ENCODE data around the gene NRXN3. TPM values are rescaled to one million over a fixed set of nuclear protein-coding genes. Genes with fewer than 3 reads are reported as not detected.

NRXN3 gene
- total and polyA plus RNA-seq, 2 of the 13 experiments (the other 11 are each of a cell fraction or from before 2014, with no cell fraction given), result 0.03 TPM; not detected in 1

GRCh38 chr14:78983126-78983525, 813.0 kb downstream of the NRXN3 start (continued):
- TF ChIP-seq DBP (CRISPR knock-in tag; IDR thresholded peaks at IDR 0.05; ENCODE audit: not compliant biosample characterization) (no peak), ZNF230 (CRISPR knock-in tag; IDR thresholded peaks at IDR 0.05) (no peak), MTF2 (CRISPR knock-in tag; IDR thresholded peaks at IDR 0.05; ENCODE audit: borderline replicate concordance) (no peak), ZNF784 (CRISPR knock-in tag; IDR thresholded peaks at IDR 0.05; ENCODE audit: borderline replicate concordance) (no peak)

- no peak overlapping the region for H3K4me2 ChIP-seq (ENCODE audit: low read depth, low read length)
- TF ChIP-seq DZIP1 (CRISPR knock-in tag; IDR thresholded peaks at IDR 0.05), result no peak
- TF ChIP-seq SKI (IDR thresholded peaks at IDR 0.05; ENCODE audit: partially characterized antibody), result no peak
- no peak for TF ChIP-seq ZNF562 (CRISPR knock-in tag; IDR thresholded peaks at IDR 0.05; ENCODE audit: borderline replicate concordance)
- TF ChIP-seq TEAD2 (CRISPR knock-in tag; IDR thresholded peaks at IDR 0.05), result no peak
- ChIA-PET CTCF (ENCODE audit: low intra/inter-chr PET ratio, low total read pairs) (no interaction called here), POLR2A (no interaction called here)
- in situ Hi-C loops (cut with HindIII; ENCODE audit: extremely low pct_ligation_motif_present, low pct_unique_long_range_greater_than_20kb) (no loop called here), intact Hi-C loops (cut with micrococcal nuclease; ENCODE audit: unreplicated experiment) (no loop called here)
- no peak overlapping the region for H3K4me3 ChIP-seq (replicated peaks in 1 of 3; ENCODE audit: insufficient read depth in 1 of 3, low read depth in 2 of 3, low read length in 3 of 3)
- H3K36me3 ChIP-seq (replicated peaks in 1 of 2; ENCODE audit: control insufficient read depth in 1 of 2, insufficient read depth in 2 of 2, low read length in 2 of 2), result no peaks in the 10 kb centered on the region
- no peak for DNase-seq (ENCODE audit: low spot score)
- no peak overlapping the region for H3K27ac ChIP-seq (ENCODE audit: extremely low read length, insufficient read depth, low read length)
- no peak for ATAC-seq
- no TSS peak for BruUV-seq (replicated peaks)
- no peaks in the 10 kb centered on the region for H4K20me1 ChIP-seq (ENCODE audit: insufficient read depth, low read length)
- H3K9me3 ChIP-seq (ENCODE audit: low read length), result no peaks in the 10 kb centered on the region
- WGBS (ENCODE audit: low lambda C conversion rate), result 20% methylated on average over 5 of the region's 5 CpGs
- H2AFZ ChIP-seq (ENCODE audit: low read length), result no peak overlapping the region
- H3K9ac ChIP-seq (ENCODE audit: insufficient read depth, low read depth, low read length), result no peak overlapping the region
- no peak for FAIRE-seq
- H3K4me1 ChIP-seq (ENCODE audit: insufficient read depth, low read length), result no peaks in the 10 kb centered on the region
- no peaks in the 10 kb centered on the region for H3K27me3 ChIP-seq (ENCODE audit: control insufficient read depth in 1 of 2, insufficient read depth in 2 of 2, low read length in 2 of 2)
- H3K79me2 ChIP-seq (ENCODE audit: insufficient read depth, low read length), result no peaks in the 10 kb centered on the region
Observed at GRCh38 chr14:78985668-78986381, 815.7 kb downstream of the NRXN3 start.

Measured in HepG2 (cell line).